Activated CD8-positive, alpha-beta memory T cell treated with anti-CD3 and anti-CD28 coated beads, Interleukin-2, amount 10 ng/mL, durations not matched to agents 7 days and 5 days (primary cell): ENCODE data around the gene MARCO. TPM values are rescaled to one million over a fixed set of nuclear protein-coding genes. Genes with fewer than 3 reads are reported as not detected.
"Not testable (repeated sequence)": the region's sequence is repeated elsewhere in the genome, so short reads cannot be mapped to it uniquely, and the experiment has no call there.

Experiments
- ATAC-seq: fragments of 150-1000 bp; cut with Tn5 transposase; one replicate; pipeline ENCODE4 v1.10.0; 2021; ENCODE audit warnings: moderate library complexity
- CTCF ChIA-PET: fragments of 350-600 bp; sonication (Branson Sonifier 250); formaldehyde crosslinking; loops from one replicate; lab custom pipeline; 2021; ENCODE audit warnings: antibody characterized with exemption; lab: Charles Lee
- DNase-seq: peaks from one replicate; pipeline ENCODE4 v3.0.0-alpha.2; 2020
- H3K27ac Mint-ChIP-seq: one replicate; pipeline ENCODE4 v1.8.0; 2021; ENCODE audit warnings: mild to moderate bottlenecking, mixed read lengths
- H3K27me3 Mint-ChIP-seq: one replicate; pipeline ENCODE4 v1.8.0; 2021; ENCODE audit warnings: mixed read lengths
- H3K36me3 Mint-ChIP-seq: one replicate; pipeline ENCODE4 v1.8.0; 2021; ENCODE audit warnings: mild to moderate bottlenecking, mixed read lengths
- H3K4me1 Mint-ChIP-seq: one replicate; pipeline ENCODE4 v1.8.0; 2021; ENCODE audit warnings: mixed read lengths
- H3K4me3 Mint-ChIP-seq: one replicate; pipeline ENCODE4 v1.8.0; 2021; ENCODE audit warnings: mild to moderate bottlenecking, moderate library complexity, mixed read lengths
- H3K9me3 Mint-ChIP-seq: one replicate; pipeline ENCODE4 v1.8.0; 2022; ENCODE audit warnings: low read depth, mixed read lengths
- total RNA-seq, 2 experiments: library from RNA; stranded (reverse); gene quantifications; one replicate each; pipeline ENCODE4 v1.2.3, GENCODE V29; 2021

The MARCO gene
- total RNA-seq, 2 experiments from 2014 or later: not detected

DNA sequence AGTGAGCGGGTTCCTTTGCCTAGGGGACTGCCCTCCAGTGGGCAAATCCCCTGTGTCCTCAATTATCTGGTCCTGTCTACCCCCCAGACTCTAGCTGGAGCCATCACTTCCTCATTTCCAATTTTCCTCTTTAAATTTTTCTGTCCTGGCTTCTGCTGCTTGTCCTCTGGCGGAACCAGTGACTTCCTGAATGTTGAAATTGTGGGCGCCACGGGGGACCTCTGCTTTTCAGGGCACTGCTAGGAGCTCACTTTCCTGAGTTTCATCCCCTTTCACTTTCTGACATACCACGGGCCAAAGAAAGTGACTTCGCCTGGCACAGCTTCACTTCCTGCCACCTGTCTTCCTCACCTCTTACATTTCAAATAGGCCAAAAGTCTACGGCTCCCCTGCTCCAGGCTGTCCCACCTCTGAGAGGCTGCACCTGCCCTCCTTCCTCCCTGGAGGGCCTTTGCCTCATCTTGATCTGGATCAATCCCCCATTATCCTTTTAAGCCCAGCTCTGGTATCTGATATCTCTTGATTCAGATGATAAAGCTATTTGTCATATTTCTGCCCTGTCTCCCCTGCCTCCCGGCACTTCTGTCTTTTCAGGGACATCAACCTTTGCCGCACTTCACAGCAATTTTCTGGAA lies 1.4 kb upstream of the MARCO start:
- no peaks in the 10 kb centered on the region for H3K36me3 Mint-ChIP-seq
- DNase-seq (no peak), ATAC-seq (no peak)
- CTCF ChIA-PET: no interaction called here
- no peak overlapping the region for H3K4me3 Mint-ChIP-seq
- H3K27ac Mint-ChIP-seq: no peak overlapping the region
- H3K4me1 Mint-ChIP-seq: no peaks in the 10 kb centered on the region
- no peaks in the 10 kb centered on the region for H3K9me3 Mint-ChIP-seq
- no peaks in the 10 kb centered on the region for H3K27me3 Mint-ChIP-seq

DNA sequence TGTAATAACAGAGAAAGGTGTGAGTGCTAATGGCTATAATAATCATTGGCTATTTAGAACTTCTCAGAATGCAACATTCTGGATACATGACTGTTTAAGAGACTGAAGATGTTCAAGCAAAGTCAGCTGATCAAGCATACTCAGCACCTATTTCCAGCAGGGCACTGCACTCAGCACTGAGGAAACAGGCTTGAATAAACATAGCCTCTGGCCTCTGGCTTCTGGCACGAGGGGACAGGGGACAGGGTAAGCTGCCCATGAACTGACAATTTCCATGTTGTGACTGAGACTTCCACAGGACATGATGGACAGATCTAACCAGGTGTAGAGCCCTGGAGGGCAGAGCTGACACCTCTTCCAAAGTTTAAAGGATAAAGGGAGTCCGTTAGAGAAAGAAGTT lies 1.3 kb downstream of the MARCO start:
- Mint-ChIP-seq H3K27me3 (no peaks in the 10 kb centered on the region), H3K4me1 (no peaks in the 10 kb centered on the region), H3K9me3 (no peaks in the 10 kb centered on the region), H3K4me3 (no peak overlapping the region), H3K36me3 (no peaks in the 10 kb centered on the region), H3K27ac (no peak overlapping the region)
- ATAC-seq: no peak
- no peak for DNase-seq
- CTCF ChIA-PET: no interaction called here

DNA sequence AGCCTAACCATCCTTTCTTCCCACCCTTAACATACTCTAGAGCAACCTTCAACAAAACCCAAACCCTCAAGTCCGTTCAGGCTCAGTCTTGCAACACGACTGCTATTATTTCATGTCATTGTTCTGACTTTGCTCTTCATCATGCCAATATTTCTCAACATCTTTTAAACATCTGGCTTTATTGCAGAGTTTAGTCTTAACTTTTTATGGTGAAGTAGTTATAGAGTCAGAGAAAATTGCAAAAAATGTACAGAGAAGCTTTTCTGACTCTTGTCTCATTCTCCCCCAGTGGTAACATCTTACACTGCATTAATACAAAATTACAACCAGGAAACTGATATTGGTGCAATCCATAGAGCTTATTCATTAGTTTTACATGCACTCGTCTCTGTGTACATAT lies 3.9 kb downstream of the MARCO start:
- H3K27me3 Mint-ChIP-seq: no peaks in the 10 kb centered on the region
- CTCF ChIA-PET: no interaction called here
- ATAC-seq (no peak), DNase-seq (no peak)
- no peaks in the 10 kb centered on the region for H3K36me3 Mint-ChIP-seq
- H3K9me3 Mint-ChIP-seq: no peaks in the 10 kb centered on the region
- H3K4me3 Mint-ChIP-seq: no peak overlapping the region
- H3K4me1 Mint-ChIP-seq: no peaks in the 10 kb centered on the region
- no peak overlapping the region for H3K27ac Mint-ChIP-seq

DNA sequence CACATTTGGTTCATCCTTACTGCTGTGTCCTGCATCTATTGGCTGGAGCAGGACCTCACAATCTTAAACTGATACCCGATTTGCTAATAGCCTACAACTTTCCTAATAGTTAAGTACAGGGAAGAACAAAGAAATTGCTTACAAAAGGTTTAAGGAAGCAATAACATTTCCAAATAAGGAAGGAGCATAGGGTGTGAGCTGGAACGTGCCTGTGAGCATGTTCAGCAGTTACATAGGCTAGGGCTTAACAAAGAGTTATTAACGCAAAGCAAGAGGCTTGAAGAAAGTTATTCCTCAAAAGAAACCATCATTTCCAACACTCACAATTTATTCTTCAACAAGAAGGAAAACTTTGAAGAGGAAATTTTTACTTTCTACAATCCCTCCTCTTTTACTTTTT lies 6.3 kb downstream of the MARCO start:
- ATAC-seq, H3K36me3 Mint-ChIP-seq, DNase-seq, H3K4me3 Mint-ChIP-seq, H3K4me1 Mint-ChIP-seq, CTCF ChIA-PET, H3K27ac Mint-ChIP-seq, H3K27me3 Mint-ChIP-seq, H3K9me3 Mint-ChIP-seq: not testable (repeated sequence)

DNA sequence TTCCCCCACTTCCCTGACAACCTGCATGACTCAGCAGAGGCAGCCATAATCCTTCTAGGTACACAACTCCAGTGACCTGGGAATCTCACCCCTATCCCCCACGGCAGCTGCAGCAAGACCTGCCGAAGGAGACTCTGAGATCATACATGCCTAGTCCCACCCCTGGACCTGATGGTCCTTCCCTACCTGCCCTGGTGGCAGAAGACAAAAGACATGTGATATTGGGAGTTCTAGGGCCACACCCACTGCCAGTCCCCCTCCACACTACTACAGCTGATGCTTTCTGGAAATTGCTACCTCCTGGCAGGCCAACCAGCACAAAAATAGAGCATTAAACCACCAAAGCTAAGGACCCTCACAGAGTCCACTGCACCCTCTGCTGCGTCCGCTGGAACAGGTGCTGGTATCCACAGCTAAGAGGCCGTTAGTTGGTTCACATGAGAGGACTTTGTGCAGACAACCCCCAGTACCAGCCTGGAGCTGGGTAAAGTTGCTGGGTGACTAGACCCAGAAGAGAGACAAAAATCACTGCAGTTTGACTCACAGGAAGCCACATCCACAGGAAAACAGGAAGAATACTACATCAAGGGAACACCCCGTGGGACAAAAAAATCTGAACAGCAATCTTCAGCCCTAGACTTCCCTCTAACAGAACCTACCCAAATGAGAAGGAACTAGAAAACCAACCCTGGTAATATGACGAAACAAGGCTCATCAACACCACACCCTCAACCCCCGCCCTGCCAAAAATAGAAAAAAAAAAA lies 12.5 kb downstream of the MARCO start:
- H3K9me3 Mint-ChIP-seq: peaks cover 3% of the 10 kb centered on the region
- H3K4me1 Mint-ChIP-seq: no peaks in the 10 kb centered on the region
- no peaks in the 10 kb centered on the region for H3K27me3 Mint-ChIP-seq
- no peak overlapping the region for H3K4me3 Mint-ChIP-seq
- no peak for ATAC-seq
- DNase-seq: no peak
- CTCF ChIA-PET: no interaction called here
- H3K36me3 Mint-ChIP-seq: no peaks in the 10 kb centered on the region
- no peak overlapping the region for H3K27ac Mint-ChIP-seq

DNA sequence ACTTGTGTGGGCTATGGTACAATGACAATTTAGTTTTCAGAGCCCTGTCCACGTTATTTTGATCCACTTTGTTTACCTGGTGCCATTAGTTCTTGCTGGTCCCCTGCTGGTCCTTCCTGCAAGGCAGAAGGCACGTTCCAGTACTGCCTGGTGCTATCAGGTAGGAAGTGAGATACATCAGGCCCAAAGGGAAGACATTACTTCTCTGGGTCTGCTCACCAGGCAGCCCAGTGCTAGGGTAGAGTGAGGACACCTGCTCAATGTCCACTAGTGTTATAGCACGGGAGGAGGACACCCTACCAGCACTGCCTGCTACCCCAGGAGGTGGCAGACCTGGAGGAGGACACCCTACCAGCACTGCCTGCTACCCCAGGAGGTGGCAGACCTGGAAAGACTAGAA lies 23.7 kb downstream of the MARCO start:
- CTCF ChIA-PET: no interaction called here
- H3K4me1 Mint-ChIP-seq: no peaks in the 10 kb centered on the region
- peaks cover 2% of the 10 kb centered on the region for H3K27me3 Mint-ChIP-seq
- no peaks in the 10 kb centered on the region for H3K36me3 Mint-ChIP-seq
- no peak overlapping the region for H3K27ac Mint-ChIP-seq
- H3K4me3 Mint-ChIP-seq: no peak overlapping the region
- no peaks in the 10 kb centered on the region for H3K9me3 Mint-ChIP-seq
- ATAC-seq: no peak
- DNase-seq: no peak

DNA sequence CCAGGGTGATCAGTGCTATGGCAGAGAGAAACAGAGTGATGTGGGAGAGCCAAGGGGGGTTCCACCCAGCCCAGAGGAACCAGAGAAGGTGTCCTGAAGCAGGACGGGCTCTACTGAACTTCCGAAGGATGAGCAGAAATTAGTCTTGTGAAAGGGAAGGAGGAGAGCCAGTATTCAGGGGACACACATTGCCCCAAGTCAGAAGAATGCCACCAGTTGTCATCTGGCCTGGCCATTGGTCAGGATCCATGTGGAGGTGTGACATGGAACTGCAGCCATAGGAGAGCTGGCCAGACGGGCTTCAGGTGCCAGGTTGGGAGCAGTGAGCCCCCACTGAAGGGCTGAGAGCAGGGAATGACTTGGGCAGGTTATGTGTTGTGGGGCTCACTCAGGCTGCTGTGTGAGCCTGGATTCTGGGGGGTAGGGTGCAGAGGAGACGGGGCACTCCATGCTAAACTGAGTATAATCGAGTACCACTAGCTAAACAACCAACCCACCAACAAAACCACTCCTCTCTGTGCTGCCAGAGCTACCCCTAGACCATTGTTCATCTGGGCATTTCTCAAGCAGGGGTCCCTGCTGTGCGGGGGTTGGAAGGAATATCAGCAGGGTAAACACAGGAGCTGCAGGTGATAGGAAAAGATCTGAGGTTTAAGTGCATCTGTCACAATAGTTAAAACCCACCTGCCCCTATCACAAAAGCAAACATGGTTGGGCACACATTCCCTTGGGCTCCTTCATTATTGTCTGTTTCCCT lies 25.3 kb downstream of the MARCO start:
- no peak overlapping the region for H3K27ac Mint-ChIP-seq
- no peaks in the 10 kb centered on the region for H3K27me3 Mint-ChIP-seq
- CTCF ChIA-PET: no interaction called here
- DNase-seq (no peak), ATAC-seq (no peak)
- no peaks in the 10 kb centered on the region for H3K36me3 Mint-ChIP-seq
- H3K4me1 Mint-ChIP-seq: no peaks in the 10 kb centered on the region
- H3K9me3 Mint-ChIP-seq: no peaks in the 10 kb centered on the region
- no peak overlapping the region for H3K4me3 Mint-ChIP-seq

DNA sequence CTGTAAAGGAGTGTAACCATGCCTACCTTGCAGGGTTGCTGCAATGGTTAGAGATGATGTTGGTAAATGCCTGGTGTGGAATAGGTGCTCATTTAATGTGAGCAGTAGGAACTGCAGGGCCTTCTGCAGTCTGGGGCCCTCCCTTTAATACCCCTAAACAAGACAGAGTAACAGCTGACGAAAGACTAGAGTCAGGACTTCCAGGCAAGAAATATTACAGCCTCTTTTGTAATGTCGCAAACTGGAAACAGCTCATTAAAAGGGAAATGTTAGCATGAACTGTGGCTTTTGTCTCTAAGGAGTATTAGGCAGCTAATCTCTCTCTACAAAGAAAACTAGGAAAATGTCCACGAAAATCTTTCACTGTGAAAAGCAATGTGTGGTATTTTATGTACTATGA lies 26.0 kb downstream of the MARCO start:
- ATAC-seq (no peak), DNase-seq (no peak)
- CTCF ChIA-PET: no interaction called here
- Mint-ChIP-seq H3K27me3 (no peaks in the 10 kb centered on the region), H3K9me3 (no peaks in the 10 kb centered on the region), H3K4me3 (no peak overlapping the region), H3K27ac (no peak overlapping the region), H3K4me1 (no peaks in the 10 kb centered on the region), H3K36me3 (no peaks in the 10 kb centered on the region)

DNA sequence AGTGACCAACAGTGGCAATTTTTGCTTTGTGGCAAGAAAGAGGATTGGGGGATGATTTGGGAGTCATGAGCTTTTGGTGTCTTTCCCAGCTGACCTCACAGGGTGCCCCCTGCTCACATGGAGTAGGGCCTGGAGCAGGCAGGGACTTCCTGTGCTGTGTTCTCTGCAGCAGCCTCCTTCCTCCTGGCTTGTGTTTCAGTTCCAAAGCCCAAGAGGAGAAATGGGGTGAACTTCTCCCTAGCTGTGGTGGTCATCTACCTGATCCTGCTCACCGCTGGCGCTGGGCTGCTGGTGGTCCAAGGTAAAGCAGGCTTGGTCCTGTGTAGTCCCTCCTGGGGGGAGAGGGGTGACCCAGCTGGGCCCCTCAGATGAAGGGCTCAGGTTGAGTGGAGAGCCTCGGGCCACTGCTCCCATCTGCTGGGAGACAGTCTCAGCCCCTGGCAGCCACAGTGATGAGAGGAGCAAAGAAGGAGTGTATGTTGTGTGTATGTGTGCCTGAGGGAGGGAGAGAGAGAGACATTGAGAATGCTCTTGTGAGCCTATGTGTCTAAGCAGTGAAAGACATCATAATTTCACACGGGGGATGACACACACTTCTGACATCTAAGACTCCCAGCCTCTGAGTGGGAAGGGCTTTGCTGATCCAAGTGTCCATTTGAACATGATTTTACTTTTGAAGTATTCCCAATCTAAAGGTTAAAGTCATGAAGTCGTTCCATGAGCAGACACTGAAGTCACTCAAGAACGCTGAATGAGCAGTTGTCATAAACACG lies 27.2 kb downstream of the MARCO start:
- CTCF ChIA-PET: no interaction called here
- no peaks in the 10 kb centered on the region for H3K4me1 Mint-ChIP-seq
- H3K36me3 Mint-ChIP-seq: no peaks in the 10 kb centered on the region
- H3K27ac Mint-ChIP-seq: no peak overlapping the region
- DNase-seq: no peak
- no peaks in the 10 kb centered on the region for H3K27me3 Mint-ChIP-seq
- no peak for ATAC-seq
- no peak overlapping the region for H3K4me3 Mint-ChIP-seq
- no peaks in the 10 kb centered on the region for H3K9me3 Mint-ChIP-seq

DNA sequence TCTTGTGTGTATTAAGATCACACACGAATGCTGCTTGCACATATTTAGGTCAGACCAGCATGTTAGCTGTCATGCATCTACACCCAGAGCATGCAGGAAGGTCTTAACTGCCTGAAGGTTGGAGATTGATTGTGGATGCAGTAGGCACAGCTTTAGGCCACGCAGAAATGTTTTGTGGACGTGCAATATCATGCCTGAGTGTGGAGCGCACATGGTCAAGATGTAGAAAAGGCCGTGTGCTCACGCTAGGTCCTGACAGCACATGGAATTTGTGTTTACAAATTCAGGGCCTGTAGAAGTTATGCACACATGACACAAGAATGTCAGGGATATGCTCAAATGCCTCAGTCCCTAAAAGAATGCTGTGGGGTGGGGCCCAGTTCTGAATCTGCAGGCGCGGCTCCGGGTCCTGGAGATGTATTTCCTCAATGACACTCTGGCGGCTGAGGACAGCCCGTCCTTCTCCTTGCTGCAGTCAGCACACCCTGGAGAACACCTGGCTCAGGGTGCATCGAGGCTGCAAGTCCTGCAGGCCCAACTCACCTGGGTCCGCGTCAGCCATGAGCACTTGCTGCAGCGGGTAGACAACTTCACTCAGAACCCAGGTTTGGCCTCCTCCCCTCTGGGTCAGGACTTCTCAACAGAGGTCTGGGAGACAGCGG lies 27.9 kb downstream of the MARCO start:
- no peaks in the 10 kb centered on the region for H3K4me1 Mint-ChIP-seq
- ATAC-seq: no peak
- H3K36me3 Mint-ChIP-seq: no peaks in the 10 kb centered on the region
- H3K9me3 Mint-ChIP-seq: no peaks in the 10 kb centered on the region
- no peaks in the 10 kb centered on the region for H3K27me3 Mint-ChIP-seq
- H3K4me3 Mint-ChIP-seq: no peak overlapping the region
- no peak for DNase-seq
- H3K27ac Mint-ChIP-seq: no peak overlapping the region
- CTCF ChIA-PET: no interaction called here

DNA sequence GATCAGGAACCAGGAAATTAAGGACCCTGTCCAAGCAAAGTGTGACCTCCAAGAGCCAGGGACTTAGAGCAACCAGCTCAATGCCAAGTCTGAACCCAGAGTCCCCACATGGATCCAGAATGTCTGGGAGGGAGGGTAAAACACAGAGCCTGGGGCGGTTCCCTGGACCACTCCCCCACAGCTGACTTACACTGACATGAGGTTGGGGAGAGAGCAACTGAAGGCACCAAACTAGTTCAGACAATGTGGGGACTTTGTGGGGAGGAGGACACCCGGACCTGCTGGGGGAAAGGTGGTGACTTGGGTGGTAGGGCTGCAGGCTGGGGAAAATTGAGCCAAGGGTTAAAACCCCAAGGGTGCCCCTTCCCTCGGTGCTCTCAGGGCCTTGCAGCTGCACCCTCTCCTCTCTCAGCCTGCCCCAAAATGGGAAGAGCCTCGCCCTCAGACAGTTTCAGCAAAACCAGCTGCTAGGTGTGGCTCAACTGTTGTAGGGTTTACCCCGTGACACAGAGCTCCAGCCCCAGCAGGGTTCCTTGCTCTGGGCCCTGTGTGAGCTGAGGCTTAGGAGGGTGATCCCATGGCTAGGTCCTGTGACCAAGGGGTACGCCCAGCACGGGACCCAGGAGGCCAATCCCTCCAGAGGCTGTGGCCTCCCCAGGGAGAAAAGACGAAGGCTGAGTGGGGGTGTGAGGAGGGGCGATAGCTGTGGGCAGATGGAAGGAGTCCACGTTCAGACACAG lies 28.6 kb downstream of the MARCO start:
- ATAC-seq (no peak), DNase-seq (no peak)
- Mint-ChIP-seq H3K27ac (no peak overlapping the region), H3K4me1 (no peaks in the 10 kb centered on the region), H3K36me3 (no peaks in the 10 kb centered on the region), H3K4me3 (no peak overlapping the region), H3K9me3 (no peaks in the 10 kb centered on the region), H3K27me3 (no peaks in the 10 kb centered on the region)
- CTCF ChIA-PET: no interaction called here

DNA sequence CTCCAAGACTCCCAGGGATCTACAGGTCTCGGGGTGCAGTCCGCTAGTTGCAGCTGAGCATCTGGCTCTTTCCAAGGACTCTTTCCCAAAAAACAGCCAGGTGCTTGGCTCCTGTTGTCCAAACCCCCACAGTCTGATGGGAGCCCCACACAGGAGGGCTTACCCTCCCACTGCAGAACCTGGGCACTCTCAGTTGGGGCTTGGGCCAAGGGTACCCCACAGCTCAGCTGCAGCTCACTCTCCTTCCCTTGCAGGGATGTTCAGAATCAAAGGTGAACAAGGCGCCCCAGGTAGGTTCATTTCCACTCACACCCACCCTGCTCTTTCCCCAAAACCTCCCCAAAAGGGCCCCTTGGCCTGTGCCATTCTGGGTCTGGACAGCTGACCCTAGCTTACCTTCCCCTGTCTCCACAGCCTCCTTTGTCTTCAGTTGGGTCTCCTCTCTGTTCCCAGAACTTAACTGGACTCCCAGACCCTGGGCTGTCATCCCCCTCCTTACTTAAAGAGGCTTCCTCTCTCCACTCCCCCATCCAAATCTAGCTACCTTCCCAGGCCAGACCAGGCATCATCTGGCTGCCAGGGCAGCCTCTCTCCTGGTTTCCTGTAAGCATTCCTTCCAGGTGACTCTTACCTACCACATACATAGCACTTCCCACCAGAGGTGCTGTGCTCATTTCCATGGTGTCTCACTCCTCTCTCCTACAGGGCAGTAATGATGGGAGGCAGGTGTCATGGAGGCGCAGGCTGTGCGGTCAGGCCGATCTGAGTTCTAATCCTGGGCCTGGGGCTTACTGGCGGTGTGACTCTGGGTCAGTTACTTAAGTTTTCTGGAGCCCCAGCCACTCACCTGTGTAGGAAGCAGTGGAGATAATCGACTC lies 29.5 kb downstream of the MARCO start:
- Mint-ChIP-seq H3K36me3 (no peaks in the 10 kb centered on the region), H3K4me3 (no peak overlapping the region), H3K27ac (no peak overlapping the region), H3K4me1 (no peaks in the 10 kb centered on the region), H3K9me3 (no peaks in the 10 kb centered on the region), H3K27me3 (no peaks in the 10 kb centered on the region)
- no peak for ATAC-seq
- no peak for DNase-seq
- CTCF ChIA-PET: no interaction called here
